ENCODE measurements around the gene MRC1. TPM values are rescaled to one million over a fixed set of nuclear protein-coding genes. Genes with fewer than 3 reads are reported as not detected.

MRC1 gene
- polyA plus RNA-seq, 3 donors: 5.0 to 43.2 (median 32.8) TPM

DNA sequence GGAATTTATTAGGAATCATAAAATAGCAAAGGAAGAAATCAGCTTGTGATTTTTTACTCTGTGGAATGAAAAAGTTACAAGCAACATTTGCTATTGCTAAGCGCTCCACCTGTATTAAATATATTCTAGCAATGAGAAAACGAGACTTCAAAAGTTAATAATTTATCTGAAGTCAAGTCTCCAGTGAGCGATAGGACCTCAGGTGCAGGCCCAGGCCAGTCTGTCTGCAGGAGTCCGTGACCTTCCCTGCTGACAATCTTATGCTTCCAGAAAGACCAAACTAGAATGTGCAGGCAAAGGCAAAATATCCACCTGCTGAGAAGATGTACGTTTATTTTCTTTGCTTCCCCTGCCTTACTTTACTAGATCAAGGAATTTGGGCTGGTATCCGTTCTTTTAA is 22.7 kb downstream of the MRC1 start:
- H3K27ac ChIP-seq (ENCODE audit: low read depth, low read length): no peak overlapping the region
- 39 to 86% (median 83%) methylated on average over 6 of the region's 6 CpGs for WGBS, 3 donors

DNA sequence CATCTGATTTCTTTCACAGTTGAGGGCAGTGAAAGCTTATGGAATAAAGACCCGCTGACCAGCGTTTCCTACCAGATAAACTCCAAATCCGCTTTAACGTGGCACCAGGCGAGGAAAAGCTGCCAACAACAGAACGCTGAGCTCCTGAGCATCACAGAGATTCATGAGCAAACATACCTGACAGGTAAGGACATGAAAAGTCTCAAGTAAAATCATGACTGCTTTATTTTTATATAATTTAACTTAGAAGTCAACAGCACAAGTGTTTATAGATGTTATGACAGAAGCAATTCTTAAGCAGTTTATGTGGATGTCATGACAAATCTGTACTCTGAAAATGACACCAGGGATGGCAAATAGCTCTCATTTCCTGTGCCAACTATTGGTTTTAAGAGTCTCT is 24.5 kb downstream of the MRC1 start:
- 87 to 90% (median 90%) methylated on average over 6 of the region's 6 CpGs for WGBS, 3 donors

DNA sequence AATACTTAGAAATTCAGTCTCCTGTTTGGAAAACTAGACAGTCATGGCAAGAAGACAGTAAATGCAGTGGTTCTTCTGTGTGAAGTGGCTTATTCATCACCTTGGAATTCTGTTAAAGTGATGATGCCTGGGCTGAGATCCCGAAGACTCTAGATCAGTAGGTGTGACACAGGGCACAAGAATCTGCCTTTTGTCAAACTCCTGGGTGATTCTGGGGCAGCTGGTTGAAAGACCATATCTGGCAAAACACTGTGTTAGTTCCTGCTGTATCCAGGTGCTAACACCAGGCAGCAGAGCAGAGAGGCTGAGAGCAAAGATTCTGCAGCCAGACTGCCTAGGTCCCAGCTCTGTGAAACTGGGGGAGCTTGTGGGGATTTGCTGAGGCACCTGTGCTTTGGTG is 26.5 kb downstream of the MRC1 start:
- WGBS, 3 donors: 63 to 65% (median 64%) methylated on average over 1 of the region's 1 CpG
- no peak overlapping the region for H3K27ac ChIP-seq (ENCODE audit: low read depth, low read length)

More for the DNA sequence above, 24.5 kb downstream of the MRC1 start:
- H3K27ac ChIP-seq (ENCODE audit: low read depth, low read length): no peak overlapping the region

DNA sequence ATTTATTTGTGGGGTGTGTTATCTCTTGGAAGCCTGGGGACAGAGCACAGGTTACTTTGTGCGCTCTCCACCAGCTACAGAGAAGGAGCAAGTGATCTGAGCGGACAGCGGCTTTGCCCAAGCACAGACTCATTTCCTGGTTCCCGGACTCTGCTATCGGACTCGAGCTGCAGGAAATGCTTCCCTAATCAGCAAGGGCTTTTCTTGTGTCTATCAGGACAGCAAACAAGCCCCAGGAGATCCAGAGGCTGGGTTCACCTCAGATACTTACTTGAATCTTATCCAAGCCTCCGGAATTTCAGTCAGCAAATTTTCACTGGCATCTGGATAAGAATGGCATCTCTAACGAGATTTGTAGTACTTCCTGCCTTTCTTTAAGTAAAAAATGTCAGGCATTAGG is 27.8 kb downstream of the MRC1 start:
- WGBS, 3 donors: 4 to 15% (median 11%) methylated on average over 8 of the region's 8 CpGs
- H3K27ac ChIP-seq (ENCODE audit: low read depth, low read length): no peak overlapping the region

DNA sequence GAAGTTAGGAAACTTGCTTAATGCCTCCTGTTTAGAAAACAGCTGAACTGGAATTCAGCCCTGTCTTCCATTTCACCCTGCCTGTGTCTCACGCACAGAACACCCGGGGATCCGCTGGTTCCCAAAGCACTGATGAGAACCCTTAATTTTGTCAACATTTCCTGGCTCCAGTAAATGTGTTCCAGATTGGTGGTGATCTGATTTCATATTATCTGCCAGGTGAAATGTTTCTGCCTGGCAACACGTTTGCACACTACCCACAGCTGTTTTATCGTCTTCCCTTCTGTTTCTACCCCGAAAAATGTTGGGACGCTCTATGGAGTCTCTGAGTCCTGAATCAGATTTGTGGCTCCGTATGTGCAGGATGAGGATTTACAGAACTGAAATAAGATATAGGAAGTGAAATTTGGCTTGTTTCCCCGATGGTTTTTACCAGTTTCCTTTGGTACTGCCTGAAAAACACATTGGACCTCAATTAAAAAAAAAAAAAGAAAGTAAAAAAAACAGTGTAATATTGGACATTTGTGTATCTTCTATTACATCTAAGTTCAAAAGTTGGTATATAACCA is 29.0 kb downstream of the MRC1 start:
- H3K27ac ChIP-seq (ENCODE audit: low read depth, low read length): no peak overlapping the region
- WGBS, 3 donors: 22 to 69% (median 23%) methylated on average over 9 of the region's 9 CpGs

DNA sequence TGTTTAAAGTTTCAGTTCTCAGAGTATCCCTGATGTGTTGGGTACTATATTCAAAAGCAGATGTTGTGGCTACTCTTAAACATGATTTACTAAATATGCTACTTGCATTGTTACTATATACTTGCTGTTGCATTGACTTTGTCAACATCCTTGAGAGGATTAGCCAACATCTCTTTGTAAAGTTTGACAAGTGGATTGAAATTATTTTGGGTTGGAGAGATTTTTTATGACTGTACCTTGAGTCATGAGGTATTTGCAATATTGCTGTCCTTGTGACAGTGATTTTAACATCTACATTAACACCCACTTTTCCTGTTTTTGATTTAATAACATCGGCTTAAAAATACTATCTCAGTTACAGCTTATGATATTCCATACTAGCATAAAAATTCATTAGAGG is 31.9 kb downstream of the MRC1 start:
- no peak overlapping the region for H3K27ac ChIP-seq (ENCODE audit: low read depth, low read length)
- WGBS, 3 donors: 86 to 95% (median 89%) methylated on average over 1 of the region's 1 CpG

DNA sequence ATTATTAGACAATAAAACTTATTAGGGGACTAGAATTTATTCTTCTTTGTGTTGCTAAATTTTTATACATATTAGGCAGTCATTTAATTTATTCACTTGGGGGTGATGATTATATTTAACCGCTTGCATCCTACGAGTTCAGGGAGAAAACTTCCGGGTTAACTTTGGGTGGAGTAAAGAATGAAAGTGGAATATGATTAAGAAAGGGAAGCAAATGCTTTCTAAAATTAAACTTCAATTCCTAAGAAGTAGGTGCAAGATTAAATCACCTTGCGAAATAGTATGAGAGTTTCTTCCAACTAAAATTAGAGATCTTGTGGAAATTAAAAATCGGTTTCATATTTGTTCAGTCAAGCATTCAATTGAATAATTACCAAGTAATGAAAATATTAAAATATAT is 33.5 kb downstream of the MRC1 start:
- H3K27ac ChIP-seq (ENCODE audit: low read depth, low read length): no peak overlapping the region
- 81 to 89% (median 85%) methylated on average over 5 of the region's 5 CpGs for WGBS, 3 donors

DNA sequence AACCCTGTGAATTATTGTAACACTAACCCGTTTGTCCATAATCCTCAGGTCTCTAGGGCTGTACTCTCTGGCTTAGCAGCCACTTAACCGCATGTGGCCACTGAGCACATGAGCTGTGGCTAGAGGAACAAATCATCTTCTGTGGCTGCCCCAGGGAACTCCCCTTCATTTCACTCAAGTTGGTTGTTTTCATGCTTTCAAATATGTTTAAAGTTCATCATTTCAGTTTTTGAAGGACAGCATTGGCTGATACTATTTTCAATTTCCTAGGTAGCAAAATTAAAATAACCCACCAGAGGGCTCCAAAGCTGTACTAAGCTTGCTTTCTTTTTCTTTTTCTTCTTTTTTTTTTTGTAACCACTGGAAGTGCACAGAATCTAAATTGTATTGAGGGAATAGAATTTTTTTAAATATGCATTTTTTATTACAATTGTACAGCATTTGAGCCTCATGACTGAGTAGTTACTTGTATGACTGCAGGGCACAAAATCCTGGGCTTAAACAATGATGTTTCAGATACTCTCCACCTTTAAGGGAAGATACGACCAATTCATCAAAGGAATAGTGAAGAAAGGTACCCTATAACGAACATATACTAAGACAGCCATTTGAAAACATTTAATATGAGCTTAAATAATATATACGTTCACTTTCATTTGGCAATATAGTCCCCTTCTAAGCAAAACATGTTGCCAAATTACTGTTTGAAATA is 38.6 kb downstream of the MRC1 start:
- no peak overlapping the region for H3K27ac ChIP-seq (ENCODE audit: low read depth, low read length)
- 57 to 69% (median 59%) methylated on average over 5 of the region's 5 CpGs for WGBS, 3 donors

DNA sequence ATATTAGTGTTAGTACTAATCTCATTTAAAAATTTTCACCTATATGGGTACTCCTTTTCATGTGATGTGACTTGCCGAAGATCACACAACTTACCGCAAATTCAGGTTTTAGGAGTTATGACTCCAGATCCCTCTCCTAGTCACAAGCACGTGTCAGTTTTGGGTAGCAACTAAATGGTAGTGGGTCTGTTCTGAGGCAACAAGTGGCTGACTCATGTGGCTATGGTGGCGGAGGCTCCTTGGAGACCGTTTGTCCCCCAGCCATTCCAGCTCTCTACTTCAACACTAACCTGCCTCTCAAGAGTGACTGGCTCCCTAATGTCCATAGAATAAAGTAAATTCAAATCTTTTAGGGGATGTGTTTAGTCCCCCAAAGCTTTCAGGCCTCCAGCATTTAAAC is 39.5 kb downstream of the MRC1 start:
- WGBS, 3 donors: 81 to 87% (median 86%) methylated on average over 5 of the region's 5 CpGs
- no peak overlapping the region for H3K27ac ChIP-seq (ENCODE audit: low read depth, low read length)

DNA sequence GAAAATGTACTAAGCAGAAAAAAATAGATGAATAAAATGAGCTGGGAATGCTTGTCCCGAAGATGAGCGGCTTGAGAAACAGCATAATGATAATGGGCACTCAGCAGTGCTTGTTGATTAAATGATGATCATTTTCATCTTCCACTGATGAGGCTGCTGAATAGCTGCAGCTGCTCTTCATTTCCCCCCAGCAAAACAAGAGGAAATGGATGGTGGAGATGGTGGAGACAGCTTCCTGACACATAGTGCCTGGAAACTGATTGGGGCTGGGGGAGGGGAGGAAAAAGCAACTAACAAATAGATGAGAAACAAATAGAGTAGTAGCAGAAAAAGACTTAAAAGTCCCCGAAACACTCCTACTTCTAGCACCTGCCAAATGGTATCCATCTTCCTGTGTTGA is 41.4 kb downstream of the MRC1 start:
- 67 to 91% (median 74%) methylated on average over 3 of the region's 3 CpGs for WGBS, 3 donors
- no peak overlapping the region for H3K27ac ChIP-seq (ENCODE audit: low read depth, low read length)

DNA sequence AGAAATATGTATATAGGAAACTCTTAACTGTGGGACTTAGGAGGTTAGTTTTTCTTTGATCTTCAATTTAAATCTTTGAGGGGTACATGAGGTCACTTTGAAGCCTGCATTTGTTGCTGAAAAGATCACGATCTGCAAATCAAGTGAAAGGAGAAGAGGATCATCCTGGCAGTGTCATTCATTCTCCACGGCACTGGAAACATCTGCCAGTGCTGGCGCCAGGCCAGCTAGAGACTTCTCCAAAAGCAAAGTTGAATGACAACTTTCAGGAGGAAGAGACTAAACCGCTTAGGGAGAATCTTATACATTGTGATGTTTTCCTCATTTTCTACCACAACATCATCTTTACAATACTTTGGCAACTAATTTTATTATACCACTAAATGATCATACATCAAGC is 42.5 kb downstream of the MRC1 start:
- no peak overlapping the region for H3K27ac ChIP-seq (ENCODE audit: low read depth, low read length)
- WGBS, 3 donors: 14 to 41% (median 18%) methylated on average over 4 of the region's 4 CpGs

DNA sequence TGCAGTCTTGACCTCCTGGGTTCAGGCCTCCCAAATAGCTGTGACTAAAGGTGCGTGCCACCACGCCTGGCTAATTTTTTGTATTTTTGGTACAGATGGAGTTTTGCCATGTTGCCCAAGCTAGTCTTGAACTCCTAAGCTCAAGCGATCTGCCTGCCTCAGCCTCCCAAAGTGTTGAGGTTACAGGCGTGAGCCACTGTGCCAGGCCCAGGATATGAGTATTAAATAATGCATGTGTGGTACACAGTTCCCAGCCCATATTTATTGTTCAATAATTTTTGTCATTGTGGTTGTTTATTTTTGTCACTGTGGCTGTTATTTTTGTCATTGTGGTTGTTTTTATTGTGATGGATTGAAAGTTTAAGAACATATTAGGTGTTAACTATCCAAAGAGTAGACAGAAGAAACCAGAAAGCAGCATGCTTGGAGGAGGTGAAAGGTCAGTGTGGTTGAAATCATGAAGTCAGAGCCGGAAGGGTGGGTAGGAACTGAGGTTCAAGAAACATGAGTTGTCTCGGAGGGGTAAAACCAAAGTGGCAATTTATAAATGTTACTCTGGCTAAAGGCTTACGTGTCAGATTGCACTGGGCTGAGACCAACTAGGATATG is 45.0 kb downstream of the MRC1 start:
- H3K27ac ChIP-seq (ENCODE audit: low read depth, low read length): no peak overlapping the region
- WGBS, 3 donors: 81 to 94% (median 89%) methylated on average over 7 of the region's 7 CpGs

DNA sequence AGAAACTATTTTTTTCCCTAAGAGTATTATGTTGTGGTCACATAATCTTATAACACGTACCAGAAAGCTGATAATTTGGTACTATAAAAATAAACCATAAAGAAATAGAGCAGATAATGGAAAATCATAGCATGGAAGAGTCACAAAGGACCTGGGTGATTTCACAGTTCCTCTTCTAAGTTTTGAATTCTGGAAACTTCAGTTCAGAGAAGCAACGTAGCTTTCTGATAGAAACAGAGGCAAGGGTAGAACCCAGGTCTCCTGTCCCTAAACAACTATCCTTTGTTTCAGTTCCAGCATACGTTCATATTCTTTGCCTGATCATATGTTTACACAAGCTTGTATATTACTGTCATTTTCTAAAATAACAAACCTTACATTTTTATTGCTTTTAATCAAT is 47.9 kb downstream of the MRC1 start:
- no peak overlapping the region for H3K27ac ChIP-seq (ENCODE audit: low read depth, low read length)
- WGBS, 3 donors: 57 to 68% (median 66%) methylated on average over 3 of the region's 3 CpGs

DNA sequence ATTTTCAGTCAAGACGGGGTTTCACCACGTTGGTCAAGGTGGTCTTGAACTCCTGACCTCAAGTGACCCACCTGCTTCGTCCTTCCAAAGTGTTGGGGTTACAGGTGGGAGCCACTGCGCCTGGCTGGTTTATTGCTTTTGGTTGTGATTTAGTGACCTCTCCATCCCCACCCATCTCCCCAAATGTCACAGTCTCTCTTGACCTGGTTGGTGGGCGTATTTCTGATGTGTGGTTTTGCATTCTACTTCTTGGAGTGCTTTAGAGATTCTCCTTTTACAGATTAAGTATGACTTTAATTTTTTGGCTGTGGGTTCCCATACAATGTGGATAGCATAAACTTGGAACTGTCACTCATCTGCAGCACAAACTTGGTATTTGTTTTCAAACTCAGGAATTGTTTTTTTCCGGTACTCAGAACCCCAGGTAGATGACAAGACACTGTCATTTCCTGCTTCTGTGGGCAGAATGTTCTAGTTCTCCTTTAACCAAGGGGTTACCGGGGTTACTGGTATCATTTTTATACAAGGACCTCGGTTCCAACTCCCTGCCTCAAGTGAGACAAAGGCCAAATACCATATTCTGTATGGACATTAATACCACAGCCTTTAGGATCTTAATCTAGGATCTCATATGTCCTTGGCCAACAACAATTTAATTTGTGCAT is 50.5 kb downstream of the MRC1 start:
- no peak overlapping the region for H3K27ac ChIP-seq (ENCODE audit: low read depth, low read length)
- WGBS, 3 donors: 82 to 89% (median 88%) methylated on average over 8 of the region's 8 CpGs

DNA sequence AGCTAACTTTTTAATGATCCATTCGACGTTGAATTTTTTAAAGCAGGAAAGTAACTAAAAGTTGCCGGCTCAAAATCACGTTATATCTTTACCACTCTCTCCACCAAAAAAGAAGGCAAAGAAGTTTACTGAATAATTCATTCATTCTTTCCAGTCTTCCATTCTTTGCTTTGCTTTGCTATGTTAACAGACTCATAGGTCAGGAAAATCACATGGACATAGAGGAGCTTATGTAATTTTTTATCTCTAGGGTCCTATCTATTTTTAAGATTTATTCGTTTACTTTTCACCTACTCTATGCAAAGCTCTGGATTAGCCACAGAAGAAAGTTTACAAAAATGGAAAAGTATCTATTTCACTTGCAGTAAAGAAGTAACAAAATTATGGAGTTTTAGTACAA is 52.6 kb downstream of the MRC1 start:
- WGBS, 3 donors: 81 to 87% (median 85%) methylated on average over 5 of the region's 5 CpGs
- H3K27ac ChIP-seq (ENCODE audit: low read depth, low read length): no peak overlapping the region

DNA sequence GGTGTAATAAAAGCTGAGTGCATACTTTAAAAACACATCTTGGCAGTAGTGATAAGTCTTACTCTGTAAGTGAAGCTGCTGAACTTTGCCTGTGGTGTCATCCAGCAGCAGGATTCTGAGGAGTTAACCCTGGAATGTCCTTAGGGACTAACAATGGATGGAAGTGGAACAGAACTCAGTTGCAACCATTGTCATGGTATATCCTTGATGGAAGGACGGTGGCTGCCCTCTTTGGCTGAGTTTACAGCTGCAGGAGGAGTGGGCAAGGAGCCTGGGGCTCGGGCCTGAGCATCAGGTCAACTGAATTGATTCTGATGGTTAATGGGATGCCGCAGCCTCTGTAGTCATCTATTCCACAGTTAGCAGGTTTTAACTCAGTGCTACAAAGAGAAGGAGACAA is 56.2 kb downstream of the MRC1 start:
- 68 to 82% (median 72%) methylated on average over 3 of the region's 3 CpGs for WGBS, 3 donors
- H3K27ac ChIP-seq (ENCODE audit: low read depth, low read length): no peak overlapping the region

DNA sequence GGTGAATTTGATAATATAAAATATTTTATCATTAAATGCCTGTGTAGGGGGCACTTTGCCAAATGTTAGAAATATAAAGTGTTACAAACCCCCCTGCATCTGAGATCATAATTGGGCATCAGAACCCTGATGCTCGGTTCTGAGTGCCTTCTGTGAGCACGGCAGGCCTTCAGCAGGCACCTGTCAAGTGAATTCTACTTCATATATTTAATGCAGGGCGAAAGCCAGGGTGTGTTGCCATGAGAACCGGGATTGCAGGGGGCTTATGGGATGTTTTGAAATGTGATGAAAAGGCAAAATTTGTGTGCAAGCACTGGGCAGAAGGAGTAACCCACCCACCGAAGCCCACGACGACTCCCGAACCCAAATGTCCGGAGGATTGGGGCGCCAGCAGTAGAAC is 57.2 kb downstream of the MRC1 start:
- WGBS, 3 donors: 84 to 91% (median 89%) methylated on average over 10 of the region's 10 CpGs
- no peak overlapping the region for H3K27ac ChIP-seq (ENCODE audit: low read depth, low read length)

DNA sequence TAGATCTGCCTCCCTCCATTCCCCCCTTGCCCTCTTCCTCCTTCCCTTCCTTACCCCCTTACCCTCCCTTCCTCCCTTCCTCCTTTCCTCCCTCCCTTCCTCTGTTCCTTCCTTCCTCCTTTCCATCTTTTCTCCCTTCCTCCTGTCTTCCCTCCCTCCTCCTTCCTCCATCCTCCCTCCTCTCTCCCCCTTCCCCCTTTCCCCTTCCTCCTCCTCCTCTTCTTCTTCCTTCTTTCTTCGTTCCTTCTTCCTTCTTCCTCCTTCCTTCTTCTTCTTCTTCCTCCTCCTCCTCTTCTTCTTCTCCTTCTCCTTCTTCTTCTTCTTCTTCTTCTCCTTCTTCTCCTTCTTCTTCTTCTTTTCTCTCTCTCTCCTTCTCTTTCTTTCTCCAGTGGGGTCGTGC is 57.9 kb downstream of the MRC1 start:
- WGBS, 3 donors: 64 to 88% (median 72%) methylated on average over 2 of the region's 2 CpGs
- no peak overlapping the region for H3K27ac ChIP-seq (ENCODE audit: low read depth, low read length)

DNA sequence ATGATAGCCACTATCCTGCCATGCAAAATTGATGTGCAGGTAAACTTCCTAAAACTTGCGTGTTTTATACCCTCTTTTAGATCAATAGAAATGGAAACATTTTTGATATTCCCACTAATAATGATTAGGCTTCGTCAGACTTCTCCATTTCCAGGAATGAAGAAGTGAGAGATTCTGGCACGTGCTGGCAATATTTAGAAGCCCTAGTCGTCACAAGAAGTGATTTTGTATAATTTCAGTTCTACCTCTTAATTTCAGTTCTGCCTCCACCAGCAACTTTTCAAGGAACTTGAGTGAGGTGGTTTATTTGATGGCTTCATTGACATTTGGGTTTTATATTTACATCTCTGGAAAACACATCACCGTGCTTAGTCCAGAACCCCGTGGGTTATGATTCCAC is 61.9 kb downstream of the MRC1 start:
- WGBS, 3 donors: 79 to 87% (median 84%) methylated on average over 6 of the region's 6 CpGs
- H3K27ac ChIP-seq (ENCODE audit: low read depth, low read length): no peak overlapping the region
